T47D (cell line): ENCODE results near the gene LAMTOR5.
A peak's percentile ranks its signal among the peaks of the same experiment; 100 is the strongest.
"Not testable (repeated sequence)": the region's sequence is repeated elsewhere in the genome, so short reads cannot be mapped to it uniquely, and the experiment has no call there.

Source experiments
- DNase-seq, 2 experiments: peaks; one replicate each; pipeline versions ENCODE4 v3.0.0 to v3.0.0-alpha.2; 2011 to 2012; ENCODE audit warnings: low read depth in 1 of 2, low spot score in 1 of 2
- JUND ChIP-seq: IDR thresholded peaks from 2 replicates; pipeline ENCODE4 v1.6.1; 2012; ENCODE audit warnings: low read depth
- in situ Hi-C: cut with HindIII; loops from 2 replicates; pipeline ENCODE4 v1.10.0; 2016; ENCODE audit warnings: low sequenced_read_pairs, low pct_unique_long_range_greater_than_20kb

Gene LAMTOR5

GRCh38 chr1:110420874-110421793 is 13.6 kb upstream of the LAMTOR5 start:
- in situ Hi-C loops: no loop called here
- no peak for DNase-seq
- TF ChIP-seq JUND: no peak

GRCh38 chr1:110420023-110420662 is 12.6 kb upstream of the LAMTOR5 start:
- in situ Hi-C loops: no loop called here
- DNase-seq: no peak
- TF ChIP-seq JUND: no peak

DNA sequence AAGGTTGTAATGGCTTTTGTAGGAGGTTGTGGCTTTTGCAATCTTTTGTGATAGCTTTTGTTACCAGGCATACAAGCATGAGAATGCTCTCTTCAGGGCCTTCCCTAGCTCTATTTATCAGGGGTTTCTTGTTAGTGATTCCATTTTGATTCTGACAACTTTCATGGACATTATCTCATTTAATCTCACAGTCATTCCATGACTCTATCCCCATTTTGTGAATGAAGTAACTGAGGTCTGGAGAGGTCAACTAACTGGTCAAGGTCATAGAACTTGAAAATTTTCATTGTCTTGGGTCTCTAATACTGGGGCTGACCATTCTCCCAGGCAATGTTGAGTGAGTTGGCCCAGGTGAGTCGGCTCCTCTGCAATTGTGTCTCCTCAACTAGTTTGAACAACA is 11.2 kb upstream of the LAMTOR5 start:
- in situ Hi-C loops: no loop called here
- no peak for TF ChIP-seq JUND
- no peak for DNase-seq

GRCh38 chr1:110413045-110413444 is 5.6 kb upstream of the LAMTOR5 start:
- in situ Hi-C loops, DNase-seq: not testable (repeated sequence)

DNA sequence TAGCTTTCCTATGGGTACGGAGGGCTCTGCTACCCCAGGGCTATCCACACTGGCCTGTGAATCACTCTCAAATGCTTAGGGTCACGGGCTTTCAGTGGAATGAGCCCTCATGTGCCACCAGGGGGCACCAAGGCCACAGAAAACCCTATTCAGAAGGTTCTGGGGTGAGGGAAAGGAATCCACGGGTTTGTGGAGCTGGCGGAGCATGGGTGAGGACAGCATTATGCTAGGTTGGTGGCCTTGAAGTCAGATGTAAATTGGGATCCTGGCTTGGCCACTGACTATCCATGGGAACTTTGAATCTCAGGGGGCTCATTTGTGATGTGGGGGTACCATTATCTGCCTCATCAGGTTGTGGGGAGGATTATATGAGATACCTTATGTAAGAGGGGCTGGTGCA is 5.1 kb upstream of the LAMTOR5 start:
- in situ Hi-C loops: no loop called here
- no peak for TF ChIP-seq JUND
- peak; percentile 38 to 76 for DNase-seq

DNA sequence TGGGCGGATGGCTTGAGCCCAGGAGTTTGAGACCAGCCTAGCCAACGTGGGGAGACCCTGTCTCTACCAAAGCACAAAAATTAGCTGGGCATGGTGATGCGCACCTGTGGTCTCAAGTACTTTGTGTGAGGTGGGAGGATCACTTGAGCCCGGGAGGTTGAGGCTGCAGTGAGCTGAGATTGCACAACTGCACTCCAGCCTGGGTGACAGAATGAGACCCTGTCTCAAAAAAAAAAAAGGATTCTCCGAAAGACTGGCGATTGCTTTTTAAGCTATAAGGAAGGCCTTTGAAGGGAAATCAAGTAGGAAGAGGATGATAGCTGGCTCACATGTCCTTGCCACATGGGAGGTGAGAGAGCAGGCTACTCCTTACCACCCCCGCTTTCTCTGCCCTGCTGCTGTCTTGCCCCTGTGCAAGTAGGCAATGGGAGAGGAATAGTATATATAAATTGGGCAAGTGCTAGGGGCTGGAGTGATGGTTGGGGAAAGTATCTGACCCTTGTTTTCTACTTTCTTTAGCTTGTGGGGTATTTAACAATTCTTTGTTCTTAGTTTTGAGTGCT is 3.8 kb upstream of the LAMTOR5 start:
- in situ Hi-C loops: no loop called here
- TF ChIP-seq JUND: no peak
- DNase-seq: no peak

DNA sequence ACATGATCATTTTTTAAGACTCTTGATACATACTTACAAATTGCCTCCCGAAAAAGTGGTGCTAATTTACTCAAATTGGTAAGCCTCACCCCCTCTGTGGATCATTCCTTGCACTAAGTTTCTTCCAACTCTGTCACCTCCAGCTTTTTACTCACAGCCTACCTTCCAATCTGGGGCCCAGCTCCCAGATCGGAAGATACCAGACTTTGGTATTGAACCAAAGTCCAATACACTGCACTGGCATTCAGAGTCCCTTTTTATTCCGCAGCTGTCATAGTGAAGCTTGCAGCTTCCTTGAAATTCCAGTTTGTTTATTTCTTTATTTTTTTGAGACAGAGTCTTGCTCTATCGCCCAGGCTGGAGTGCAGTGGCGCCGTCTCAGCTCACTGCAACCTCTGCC is 1.8 kb upstream of the LAMTOR5 start:
- TF ChIP-seq JUND: no peak
- in situ Hi-C loops: no loop called here
- DNase-seq: no peak

- no peak for TF ChIP-seq JUND
- in situ Hi-C loops: no loop called here
- DNase-seq: no peak
Measured at GRCh38 chr1:110408488-110408887, 994 bp upstream of the LAMTOR5 start.

DNA sequence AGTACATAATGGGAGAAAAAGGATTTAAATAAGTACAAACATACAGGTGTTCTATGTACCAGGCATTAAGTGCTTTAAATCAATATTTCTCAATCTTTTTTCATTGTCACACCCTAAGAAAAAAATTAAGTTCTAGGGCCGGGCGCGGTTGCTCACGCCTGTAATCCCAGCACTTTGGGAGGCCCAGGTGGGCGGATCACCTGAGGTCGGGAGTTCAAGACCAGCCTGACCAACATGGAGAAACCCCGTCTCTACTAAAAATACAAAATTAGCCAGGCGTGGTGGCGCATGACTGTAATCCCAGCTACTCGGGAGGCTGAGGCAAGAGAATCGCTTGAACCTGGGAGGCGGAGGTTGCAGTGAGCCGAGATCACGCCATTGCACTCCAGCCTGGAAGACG is 1.1 kb downstream of the LAMTOR5 start:
- in situ Hi-C loops, DNase-seq: not testable (repeated sequence)

GRCh38 chr1:110404401-110404800 is 3.1 kb downstream of the LAMTOR5 start:
- in situ Hi-C loops: no loop called here
- no peak for DNase-seq
- TF ChIP-seq JUND: no peak

GRCh38 chr1:110403805-110404204 is 3.7 kb downstream of the LAMTOR5 start:
- in situ Hi-C loops: no loop called here
- no peak for TF ChIP-seq JUND

DNA sequence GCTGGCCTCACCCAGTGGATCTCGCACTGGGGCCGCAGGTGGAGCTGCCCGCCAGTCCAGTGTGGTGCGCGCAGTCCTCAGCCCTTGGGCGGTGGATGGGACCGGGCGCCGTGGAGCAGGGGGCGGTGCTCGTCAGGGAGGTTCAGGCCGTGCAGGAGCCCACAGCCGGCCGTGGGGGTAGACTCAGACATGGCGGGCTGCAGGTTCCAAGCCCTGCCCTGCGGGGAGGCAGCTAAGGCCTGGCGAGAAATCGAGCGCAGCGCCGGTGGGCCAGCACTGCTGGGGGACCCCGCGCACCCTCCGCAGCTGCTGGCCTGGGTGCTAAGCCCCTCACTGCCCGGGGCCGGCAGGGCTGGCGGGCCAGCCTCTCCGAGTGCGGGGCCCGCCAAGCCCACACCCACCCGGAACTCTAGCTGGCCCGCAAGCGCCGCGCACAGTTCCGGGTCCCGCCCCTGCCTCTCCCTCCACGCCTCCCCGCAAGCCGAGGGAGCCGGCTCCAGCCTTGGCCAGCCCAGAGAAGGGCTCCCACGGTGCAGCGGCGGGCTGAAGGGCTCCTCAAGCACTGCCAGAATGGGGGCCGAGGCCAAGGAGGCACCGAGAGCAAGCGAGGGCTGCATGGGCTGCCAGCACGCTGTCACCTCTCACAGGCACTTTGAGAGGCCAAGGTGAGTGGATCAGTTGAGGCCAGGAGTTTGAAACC is 11.1 kb downstream of the LAMTOR5 start:
- DNase-seq, in situ Hi-C loops: not testable (repeated sequence)

More at GRCh38 chr1:110403805-110404204, 3.7 kb downstream of the LAMTOR5 start:
- DNase-seq: no peak

DNA sequence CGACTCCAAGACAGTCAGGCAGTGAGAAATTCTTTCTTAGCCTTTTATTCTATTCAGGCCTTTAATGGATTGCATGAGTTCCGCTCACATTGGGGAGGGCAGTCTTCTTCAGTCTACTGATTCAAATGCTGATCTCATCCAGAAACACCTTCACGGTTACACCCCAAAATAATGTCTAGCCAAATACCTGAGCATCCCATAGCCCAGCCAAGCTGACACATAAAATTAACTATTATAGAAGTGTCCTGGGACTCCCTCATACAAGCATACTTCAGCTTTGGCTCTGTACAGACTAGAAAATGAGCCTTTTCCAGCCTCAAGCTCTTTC is 13.0 kb downstream of the LAMTOR5 start:
- no peak for DNase-seq
- TF ChIP-seq JUND: no peak
- in situ Hi-C loops: no loop called here
